Neural cell (in vitro differentiated cells): ENCODE measurements around the gene OR5M3. TPM values are rescaled to one million over a fixed set of nuclear protein-coding genes. Genes with fewer than 3 reads are reported as not detected.

ENCODE experiments used
- H2AFZ ChIP-seq: fragments of 200-600, 300-800 bp; sonication (generic), shearing (Covaris generic); 2 replicates; pipeline ENCODE4 v1.6.0; 2014; ENCODE audit warnings: low read depth, mild to moderate bottlenecking, antibody characterized with exemption, low read length, moderate library complexity
- H3F3A ChIP-seq: fragments of 200-600 bp; shearing (Covaris generic); 2 replicates; pipeline ENCODE4 v1.6.1; 2016; ENCODE audit warnings: mild to moderate bottlenecking, moderate library complexity, mixed read lengths, antibody characterized with exemption, low read length; ENCODE audit not compliant: insufficient read depth, poor library complexity, severe bottlenecking
- H3K27ac ChIP-seq: fragments of 200-600, 300-800 bp; sonication (generic), shearing (Covaris generic); 2 replicates; pipeline ENCODE4 v1.5.1; 2014; ENCODE audit warnings: mild to moderate bottlenecking, low read length, moderate library complexity
- H3K27me3 ChIP-seq: fragments of 300-800, 200-600 bp; sonication (generic), shearing (Covaris generic); 2 replicates; pipeline ENCODE4 v1.6.0; 2014; ENCODE audit warnings: mild to moderate bottlenecking, low read depth, low read length, moderate library complexity; ENCODE audit not compliant: insufficient read depth
- H3K36me3 ChIP-seq: fragments of 300-800, 200-600 bp; sonication (generic), shearing (Covaris generic); 2 replicates; pipeline ENCODE4 v1.5.1; 2014; ENCODE audit warnings: mild to moderate bottlenecking, antibody characterized with exemption, low read length, moderate library complexity; ENCODE audit not compliant: insufficient read depth
- H3K4me2 ChIP-seq: fragments of 300-800, 200-600 bp; sonication (generic), shearing (Covaris generic); 2 replicates; pipeline ENCODE4 v1.6.0; 2014; ENCODE audit warnings: mild to moderate bottlenecking, low read length
- H3K4me3 ChIP-seq: fragments of 300-800, 200-600 bp; sonication (generic), shearing (Covaris generic); 2 replicates; pipeline ENCODE4 v1.5.1; 2014; ENCODE audit warnings: mild to moderate bottlenecking, low read length, moderate library complexity
- H3K79me2 ChIP-seq: fragments of 200-600 bp; shearing (Covaris generic); replicated peaks from 2 replicates; pipeline ENCODE4 v1.6.0; 2014; ENCODE audit warnings: mild to moderate bottlenecking, low read length, moderate library complexity; ENCODE audit not compliant: insufficient read depth
- H3K9ac ChIP-seq: fragments of 300-800, 200-600 bp; sonication (generic), shearing (Covaris generic); 2 replicates; pipeline ENCODE4 v1.6.1; 2016; ENCODE audit warnings: mild to moderate bottlenecking, low read length, mixed read lengths
- H3K9me2 ChIP-seq: fragments of 200-600 bp; shearing (Covaris generic); 2 replicates; pipeline ENCODE4 v1.6.1; 2016; ENCODE audit warnings: mild to moderate bottlenecking, low read length, mixed read lengths; ENCODE audit not compliant: insufficient read depth
- H3K9me3 ChIP-seq: fragments of 200-600, 300-800 bp; sonication (generic), shearing (Covaris generic); 2 replicates; pipeline ENCODE4 v1.6.1; 2016; ENCODE audit warnings: mild to moderate bottlenecking, mixed run types, low read length, moderate library complexity, mixed read lengths
- H4K20me1 ChIP-seq: fragments of 200-600 bp; shearing (Covaris generic); 2 replicates; pipeline ENCODE4 v1.6.1; 2016; ENCODE audit warnings: mild to moderate bottlenecking, mixed run types; ENCODE audit not compliant: insufficient read depth
- EP300 ChIP-seq: fragments of 450-650 bp; conservative IDR thresholded peaks from 2 replicates; pipeline ENCODE4 v1.6.1; 2014; ENCODE audit warnings: antibody characterized with exemption, mild to moderate bottlenecking, moderate library complexity; ENCODE audit not compliant: poor library complexity, severe bottlenecking
- EZH2 ChIP-seq: fragments of 200-600, 300-800 bp; shearing (Covaris generic), sonication (generic); IDR thresholded peaks from 2 replicates; pipeline ENCODE4 v1.6.1; 2014; ENCODE audit warnings: antibody characterized with exemption, low read length, borderline replicate concordance, mild to moderate bottlenecking; ENCODE audit not compliant: insufficient read depth, poor library complexity, severe bottlenecking
- MXI1 ChIP-seq: fragments of 450-650 bp; conservative IDR thresholded peaks from 2 replicates; pipeline ENCODE4 v1.6.1; 2014; ENCODE audit warnings: antibody characterized with exemption, mild to moderate bottlenecking; ENCODE audit not compliant: poor library complexity, severe bottlenecking
- POLR2AphosphoS5 ChIP-seq: IDR thresholded peaks from 2 replicates; pipeline ENCODE4 v1.6.1; 2012
- RAD21 ChIP-seq: fragments of 450-650 bp; conservative IDR thresholded peaks from 2 replicates; pipeline ENCODE4 v1.6.1; 2014; ENCODE audit warnings: antibody characterized with exemption, mild to moderate bottlenecking, moderate library complexity
- SMC3 ChIP-seq: fragments of 450-650 bp; conservative IDR thresholded peaks from 2 replicates; pipeline ENCODE4 v1.6.1; 2014; ENCODE audit warnings: antibody characterized with exemption, mild to moderate bottlenecking, moderate library complexity; ENCODE audit not compliant: poor library complexity
- TAF1 ChIP-seq: IDR thresholded peaks from 2 replicates; pipeline ENCODE4 v1.6.1; 2012; ENCODE audit warnings: low read depth
- polyA plus RNA-seq: library from polyadenylated mRNA; depleted of rRNA; stranded (reverse); fragments of >200 nt; gene quantifications from 2 replicates; pipeline ENCODE4 v1.2.3, GENCODE V29; 2014
- TF ChIP-seq, protein P1 (sequence below): IDR thresholded peaks from 2 replicates; pipeline ENCODE4 v1.6.1; 2012; ENCODE audit warnings: borderline replicate concordance
- TF ChIP-seq, protein P2 (sequence below): fragments of 450-650 bp; IDR thresholded peaks from 2 replicates; pipeline ENCODE4 v1.5.1; 2014; ENCODE audit warnings: antibody characterized with exemption, mild to moderate bottlenecking, moderate library complexity; ENCODE audit not compliant: poor library complexity, severe bottlenecking

Gene OR5M3
- polyA plus RNA-seq, 1 donor from 2014 or later, result not detected

- Histone ChIP-seq H3K27ac (no peak overlapping the region), H3K4me2 (no peak overlapping the region), H3K9me3 (no peaks in the 10 kb centered on the region), H3K79me2 (no peaks in the 10 kb centered on the region), H3F3A (no peaks in the 10 kb centered on the region), H3K27me3 (no peaks in the 10 kb centered on the region), H3K9ac (no peak overlapping the region), H4K20me1 (no peaks in the 10 kb centered on the region), H3K4me3 (no peak overlapping the region), H3K36me3 (no peaks in the 10 kb centered on the region), H3K9me2 (no peaks in the 10 kb centered on the region), H2AFZ (no peak overlapping the region)
- TF ChIP-seq EZH2 (no peak), TAF1 (no peak), SMC3 (no peak), RAD21 (no peak)
Observed at GRCh38 chr11:56509439-56509838, 36.3 kb upstream of the OR5M3 start.

DNA sequence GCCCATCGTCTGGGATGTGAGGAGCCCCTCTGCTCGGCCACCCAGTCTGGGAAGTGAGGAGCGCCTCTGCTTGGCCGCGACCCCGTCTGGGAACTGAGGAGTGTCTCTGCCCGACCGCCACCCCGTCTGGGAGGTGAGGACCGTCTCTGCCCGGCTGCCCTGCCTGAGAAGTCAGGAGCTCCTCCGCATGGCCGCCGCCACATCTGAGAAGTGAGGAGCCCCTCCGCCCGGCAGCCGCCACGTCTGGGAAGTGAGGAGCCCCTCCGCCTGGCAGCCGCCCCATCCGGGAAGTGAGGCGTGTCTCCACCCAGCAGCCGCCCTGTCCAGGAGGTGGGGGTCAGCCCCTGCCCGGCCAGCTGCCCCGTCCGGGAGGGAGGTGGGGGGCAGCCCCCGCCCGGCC lies 23.9 kb upstream of the OR5M3 start:
- Histone ChIP-seq H3F3A (no peaks in the 10 kb centered on the region), H4K20me1 (no peaks in the 10 kb centered on the region), H2AFZ (no peak overlapping the region), H3K36me3 (no peaks in the 10 kb centered on the region), H3K4me2 (no peak overlapping the region), H3K27ac (no peak overlapping the region), H3K9me2 (no peaks in the 10 kb centered on the region), H3K79me2 (no peaks in the 10 kb centered on the region), H3K4me3 (no peak overlapping the region), H3K27me3 (no peaks in the 10 kb centered on the region), H3K9me3 (no peaks in the 10 kb centered on the region), H3K9ac (no peak overlapping the region)
- TF ChIP-seq, protein P1, sequence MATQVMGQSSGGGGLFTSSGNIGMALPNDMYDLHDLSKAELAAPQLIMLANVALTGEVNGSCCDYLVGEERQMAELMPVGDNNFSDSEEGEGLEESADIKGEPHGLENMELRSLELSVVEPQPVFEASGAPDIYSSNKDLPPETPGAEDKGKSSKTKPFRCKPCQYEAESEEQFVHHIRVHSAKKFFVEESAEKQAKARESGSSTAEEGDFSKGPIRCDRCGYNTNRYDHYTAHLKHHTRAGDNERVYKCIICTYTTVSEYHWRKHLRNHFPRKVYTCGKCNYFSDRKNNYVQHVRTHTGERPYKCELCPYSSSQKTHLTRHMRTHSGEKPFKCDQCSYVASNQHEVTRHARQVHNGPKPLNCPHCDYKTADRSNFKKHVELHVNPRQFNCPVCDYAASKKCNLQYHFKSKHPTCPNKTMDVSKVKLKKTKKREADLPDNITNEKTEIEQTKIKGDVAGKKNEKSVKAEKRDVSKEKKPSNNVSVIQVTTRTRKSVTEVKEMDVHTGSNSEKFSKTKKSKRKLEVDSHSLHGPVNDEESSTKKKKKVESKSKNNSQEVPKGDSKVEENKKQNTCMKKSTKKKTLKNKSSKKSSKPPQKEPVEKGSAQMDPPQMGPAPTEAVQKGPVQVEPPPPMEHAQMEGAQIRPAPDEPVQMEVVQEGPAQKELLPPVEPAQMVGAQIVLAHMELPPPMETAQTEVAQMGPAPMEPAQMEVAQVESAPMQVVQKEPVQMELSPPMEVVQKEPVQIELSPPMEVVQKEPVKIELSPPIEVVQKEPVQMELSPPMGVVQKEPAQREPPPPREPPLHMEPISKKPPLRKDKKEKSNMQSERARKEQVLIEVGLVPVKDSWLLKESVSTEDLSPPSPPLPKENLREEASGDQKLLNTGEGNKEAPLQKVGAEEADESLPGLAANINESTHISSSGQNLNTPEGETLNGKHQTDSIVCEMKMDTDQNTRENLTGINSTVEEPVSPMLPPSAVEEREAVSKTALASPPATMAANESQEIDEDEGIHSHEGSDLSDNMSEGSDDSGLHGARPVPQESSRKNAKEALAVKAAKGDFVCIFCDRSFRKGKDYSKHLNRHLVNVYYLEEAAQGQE, result no peak
- no peak for TF ChIP-seq POLR2AphosphoS5
- TF ChIP-seq, protein P2, sequence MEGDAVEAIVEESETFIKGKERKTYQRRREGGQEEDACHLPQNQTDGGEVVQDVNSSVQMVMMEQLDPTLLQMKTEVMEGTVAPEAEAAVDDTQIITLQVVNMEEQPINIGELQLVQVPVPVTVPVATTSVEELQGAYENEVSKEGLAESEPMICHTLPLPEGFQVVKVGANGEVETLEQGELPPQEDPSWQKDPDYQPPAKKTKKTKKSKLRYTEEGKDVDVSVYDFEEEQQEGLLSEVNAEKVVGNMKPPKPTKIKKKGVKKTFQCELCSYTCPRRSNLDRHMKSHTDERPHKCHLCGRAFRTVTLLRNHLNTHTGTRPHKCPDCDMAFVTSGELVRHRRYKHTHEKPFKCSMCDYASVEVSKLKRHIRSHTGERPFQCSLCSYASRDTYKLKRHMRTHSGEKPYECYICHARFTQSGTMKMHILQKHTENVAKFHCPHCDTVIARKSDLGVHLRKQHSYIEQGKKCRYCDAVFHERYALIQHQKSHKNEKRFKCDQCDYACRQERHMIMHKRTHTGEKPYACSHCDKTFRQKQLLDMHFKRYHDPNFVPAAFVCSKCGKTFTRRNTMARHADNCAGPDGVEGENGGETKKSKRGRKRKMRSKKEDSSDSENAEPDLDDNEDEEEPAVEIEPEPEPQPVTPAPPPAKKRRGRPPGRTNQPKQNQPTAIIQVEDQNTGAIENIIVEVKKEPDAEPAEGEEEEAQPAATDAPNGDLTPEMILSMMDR, result no peak
- TF ChIP-seq EP300, result no peak
- no peak for TF ChIP-seq RAD21
- TF ChIP-seq MXI1, result no peak
- TF ChIP-seq TAF1, result no peak
- no peak for TF ChIP-seq EZH2
- TF ChIP-seq SMC3, result no peak

- no peaks in the 10 kb centered on the region for H3F3A ChIP-seq
- H3K9ac ChIP-seq, result no peak overlapping the region
- H3K27me3 ChIP-seq, result no peaks in the 10 kb centered on the region
- no peaks in the 10 kb centered on the region for H3K79me2 ChIP-seq
- H4K20me1 ChIP-seq, result no peaks in the 10 kb centered on the region
- no peak overlapping the region for H3K27ac ChIP-seq
- no peak for TF ChIP-seq EZH2
- TF ChIP-seq SMC3, result no peak
- TF ChIP-seq, protein P1, result no peak
- TF ChIP-seq MXI1, result no peak
- TF ChIP-seq, protein P2, result no peak
- TF ChIP-seq RAD21, result no peak
- no peak for TF ChIP-seq EP300
- TF ChIP-seq POLR2AphosphoS5, result no peak
- H3K9me3 ChIP-seq, result no peaks in the 10 kb centered on the region
- no peak overlapping the region for H2AFZ ChIP-seq
- H3K4me2 ChIP-seq, result no peak overlapping the region
- no peak overlapping the region for H3K4me3 ChIP-seq
- H3K9me2 ChIP-seq, result no peaks in the 10 kb centered on the region
- no peaks in the 10 kb centered on the region for H3K36me3 ChIP-seq
Observed at GRCh38 chr11:56495117-56495516, 22.0 kb upstream of the OR5M3 start.
